Activated CD4-positive, alpha-beta T cell treated with anti-CD3 and anti-CD28 coated beads, Interleukin-2, amount 10 ng/mL, durations not matched to agents 24 days and 14 days (primary cell): ENCODE data around the gene COPS7A. TPM values are rescaled to one million over a fixed set of nuclear protein-coding genes. Genes with fewer than 3 reads are reported as not detected.
"Not testable (repeated sequence)": the region's sequence is repeated elsewhere in the genome, so short reads cannot be mapped to it uniquely, and the experiment has no call there.

Source experiments
- DNase-seq: peaks from one replicate; pipeline ENCODE4 v3.0.0; 2022
- H3K27ac Mint-ChIP-seq: one replicate; pipeline ENCODE4 v1.8.0; 2022; ENCODE audit warnings: mild to moderate bottlenecking, mixed read lengths
- H3K27me3 Mint-ChIP-seq: one replicate; pipeline ENCODE4 v1.8.0; 2022; ENCODE audit warnings: mixed read lengths
- H3K36me3 Mint-ChIP-seq: one replicate; pipeline ENCODE4 v1.8.0; 2022; ENCODE audit warnings: low read depth, mild to moderate bottlenecking, mixed read lengths
- H3K4me1 Mint-ChIP-seq: one replicate; pipeline ENCODE4 v1.8.0; 2021; ENCODE audit warnings: mixed read lengths
- H3K4me3 Mint-ChIP-seq: one replicate; pipeline ENCODE4 v1.8.0; 2022; ENCODE audit warnings: mild to moderate bottlenecking, moderate library complexity, mixed read lengths
- H3K9me3 Mint-ChIP-seq: one replicate; pipeline ENCODE4 v1.8.0; 2021; ENCODE audit warnings: mixed read lengths
- intact Hi-C: fragments of 100-400 bp; cut with micrococcal nuclease; formaldehyde crosslinking; loops from one replicate; pipeline ENCODE4 v1.15.1; 2023
- total RNA-seq: library from RNA; stranded (reverse); gene quantifications from 2 replicates; pipeline ENCODE4 v1.2.3, GENCODE V29; 2022

Gene COPS7A
- total RNA-seq, 1 donor from 2014 or later, result 44.8 TPM

GRCh38 chr12:6724409-6724797 is 557 bp downstream of the COPS7A start:
- Mint-ChIP-seq H3K4me3 (peak overlapping the region; percentile 89), H3K27me3 (peaks cover 3% of the 10 kb centered on the region), H3K36me3 (peaks cover 15% of the 10 kb centered on the region), H3K9me3 (no peaks in the 10 kb centered on the region), H3K4me1 (peaks cover 27% of the 10 kb centered on the region), H3K27ac (peak overlapping the region; percentile 98)
- DNase-seq, result peak; percentile 82
- intact Hi-C loops, result loop anchor here (1.0 to 2.0 kb wide), 5 partner anchors 29 to 127 kb away; partner anchors contain the start of genes CDCA3, ING4, MLF2 and ZNF384

- no peak for DNase-seq
- intact Hi-C loops, result loop anchor here (2.0 kb wide), 1 partner anchor 65 kb away; no protein-coding TSS in a partner anchor
- no peaks in the 10 kb centered on the region for H3K9me3 Mint-ChIP-seq
- H3K4me1 Mint-ChIP-seq, result peaks cover 27% of the 10 kb centered on the region
- H3K4me3 Mint-ChIP-seq, result peak overlapping the region; percentile 89
- H3K27me3 Mint-ChIP-seq, result peaks cover 3% of the 10 kb centered on the region
- peak overlapping the region; percentile 59 for H3K27ac Mint-ChIP-seq
- H3K36me3 Mint-ChIP-seq, result peaks cover 23% of the 10 kb centered on the region
Measured at GRCh38 chr12:6725350-6725749, 1.5 kb downstream of the COPS7A start.

GRCh38 chr12:6729186-6729585 is 5.3 kb downstream of the COPS7A start:
- Mint-ChIP-seq H3K4me3 (no peak overlapping the region), H3K27me3 (no peaks in the 10 kb centered on the region), H3K27ac (no peak overlapping the region), H3K36me3 (peaks cover 34% of the 10 kb centered on the region), H3K9me3 (no peaks in the 10 kb centered on the region), H3K4me1 (peaks cover 16% of the 10 kb centered on the region)
- intact Hi-C loops, result no loop called here
- no peak for DNase-seq

- no peak overlapping the region for H3K4me3 Mint-ChIP-seq
- no peak for DNase-seq
- no peak overlapping the region for H3K27ac Mint-ChIP-seq
Measured at GRCh38 chr12:6730169-6730568, 6.3 kb downstream of the COPS7A start.

GRCh38 chr12:6734506-6735387 is 10.9 kb downstream of the COPS7A start:
- Mint-ChIP-seq H3K27me3 (no peaks in the 10 kb centered on the region), H3K36me3 (peaks cover 18% of the 10 kb centered on the region), H3K4me1 (peaks cover 5% of the 10 kb centered on the region), H3K27ac (no peak overlapping the region), H3K9me3 (no peaks in the 10 kb centered on the region), H3K4me3 (no peak overlapping the region)
- intact Hi-C loops, result loop anchor here (1.0 kb wide), 2 partner anchors 45 to 91 kb away; no protein-coding TSS in a partner anchor
- DNase-seq, result no peak

More at GRCh38 chr12:6730169-6730568, 6.3 kb downstream of the COPS7A start:
- peaks cover 36% of the 10 kb centered on the region for H3K36me3 Mint-ChIP-seq
- H3K9me3 Mint-ChIP-seq, result no peaks in the 10 kb centered on the region
- peaks cover 11% of the 10 kb centered on the region for H3K4me1 Mint-ChIP-seq
- H3K27me3 Mint-ChIP-seq, result no peaks in the 10 kb centered on the region
- intact Hi-C loops, result no loop called here

GRCh38 chr12:6735448-6736191 is 11.8 kb downstream of the COPS7A start:
- intact Hi-C loops, result loop anchor here (1.0 kb wide), 2 partner anchors 44 to 90 kb away; no protein-coding TSS in a partner anchor
- peaks cover 5% of the 10 kb centered on the region for H3K4me1 Mint-ChIP-seq
- H3K27ac Mint-ChIP-seq, result no peak overlapping the region

GRCh38 chr12:6736754-6737153 is 12.9 kb downstream of the COPS7A start:
- H3K9me3 Mint-ChIP-seq, result no peaks in the 10 kb centered on the region
- no peak overlapping the region for H3K4me3 Mint-ChIP-seq
- peaks cover 5% of the 10 kb centered on the region for H3K4me1 Mint-ChIP-seq
- peaks cover 6% of the 10 kb centered on the region for H3K36me3 Mint-ChIP-seq
- no peak for DNase-seq
- H3K27ac Mint-ChIP-seq, result no peak overlapping the region
- intact Hi-C loops, result no loop called here
- H3K27me3 Mint-ChIP-seq, result no peaks in the 10 kb centered on the region

More at GRCh38 chr12:6735448-6736191, 11.8 kb downstream of the COPS7A start:
- DNase-seq, result peak; percentile 80
- H3K4me3 Mint-ChIP-seq, result no peak overlapping the region
- no peaks in the 10 kb centered on the region for H3K27me3 Mint-ChIP-seq
- H3K36me3 Mint-ChIP-seq, result peaks cover 14% of the 10 kb centered on the region
- H3K9me3 Mint-ChIP-seq, result no peaks in the 10 kb centered on the region

GRCh38 chr12:6742080-6742479 is 18.2 kb downstream of the COPS7A start:
- H3K4me1 Mint-ChIP-seq, result peaks cover 25% of the 10 kb centered on the region
- H3K9me3 Mint-ChIP-seq, DNase-seq, intact Hi-C loops, H3K27me3 Mint-ChIP-seq, H3K4me3 Mint-ChIP-seq: not testable (repeated sequence)
- H3K27ac Mint-ChIP-seq, result peak overlapping the region; percentile 1
- H3K36me3 Mint-ChIP-seq, result peaks cover 17% of the 10 kb centered on the region

- Mint-ChIP-seq H3K27ac (peak overlapping the region; percentile 52), H3K4me1 (peaks cover 28% of the 10 kb centered on the region), H3K27me3 (no peaks in the 10 kb centered on the region), H3K9me3 (no peaks in the 10 kb centered on the region), H3K36me3 (peaks cover 24% of the 10 kb centered on the region), H3K4me3 (no peak overlapping the region)
- intact Hi-C loops, result no loop called here
- no peak for DNase-seq
Measured at GRCh38 chr12:6742834-6743233, 19.0 kb downstream of the COPS7A start.

GRCh38 chr12:6743300-6743699 is 19.5 kb downstream of the COPS7A start:
- peak overlapping the region; percentile 43 for H3K27ac Mint-ChIP-seq

GRCh38 chr12:6745741-6746525 is 22.1 kb downstream of the COPS7A start:
- Mint-ChIP-seq H3K27me3 (no peaks in the 10 kb centered on the region), H3K36me3 (peaks cover 48% of the 10 kb centered on the region), H3K9me3 (no peaks in the 10 kb centered on the region), H3K4me1 (peaks cover 28% of the 10 kb centered on the region), H3K4me3 (peak overlapping the region; percentile 44), H3K27ac (peak overlapping the region; percentile 93)
- intact Hi-C loops, result no loop called here
- peak; percentile 82 for DNase-seq

More at GRCh38 chr12:6743300-6743699, 19.5 kb downstream of the COPS7A start:
- H3K4me3 Mint-ChIP-seq, intact Hi-C loops, DNase-seq, H3K27me3 Mint-ChIP-seq, H3K9me3 Mint-ChIP-seq: not testable (repeated sequence)
- Mint-ChIP-seq H3K4me1 (peaks cover 28% of the 10 kb centered on the region), H3K36me3 (peaks cover 29% of the 10 kb centered on the region)

- intact Hi-C loops, result no loop called here
- Mint-ChIP-seq H3K36me3 (peaks cover 55% of the 10 kb centered on the region), H3K9me3 (no peaks in the 10 kb centered on the region), H3K4me3 (no peak overlapping the region), H3K27ac (peak overlapping the region; percentile 41), H3K27me3 (no peaks in the 10 kb centered on the region), H3K4me1 (peaks cover 37% of the 10 kb centered on the region)
- no peak for DNase-seq
Measured at GRCh38 chr12:6747216-6747615, 23.4 kb downstream of the COPS7A start.

- intact Hi-C loops, result no loop called here
Measured at GRCh38 chr12:6748761-6749160, 24.9 kb downstream of the COPS7A start.

More at GRCh38 chr12:6748761-6749160, 24.9 kb downstream of the COPS7A start:
- DNase-seq, result no peak
- Mint-ChIP-seq H3K4me3 (no peak overlapping the region), H3K4me1 (peaks cover 34% of the 10 kb centered on the region), H3K9me3 (no peaks in the 10 kb centered on the region), H3K27me3 (no peaks in the 10 kb centered on the region), H3K27ac (no peak overlapping the region), H3K36me3 (peaks cover 56% of the 10 kb centered on the region)
